Rectal smooth muscle tissue (tissue), 1 donor: ENCODE data around the gene TMEM238L.
A peak's percentile ranks its signal among the peaks of the same experiment; 100 is the strongest.
"Not testable (repeated sequence)": the region's sequence is repeated elsewhere in the genome, so short reads cannot be mapped to it uniquely, and the experiment has no call there.

Source experiments
- H3K27ac ChIP-seq: one replicate; pipeline ENCODE4 v1.7.0; 2013; ENCODE audit warnings: low read depth, low read length, inconsistent platforms
- H3K27me3 ChIP-seq: one replicate; pipeline ENCODE4 v1.7.0; 2013; ENCODE audit warnings: low read length; ENCODE audit not compliant: control insufficient read depth, insufficient read depth
- H3K36me3 ChIP-seq: one replicate; pipeline ENCODE4 v1.7.0; 2013; ENCODE audit warnings: low read length; ENCODE audit not compliant: control insufficient read depth, insufficient read depth
- H3K4me1 ChIP-seq: one replicate; pipeline ENCODE4 v1.7.0; 2013; ENCODE audit warnings: low read length; ENCODE audit not compliant: control insufficient read depth, insufficient read depth
- H3K4me3 ChIP-seq: one replicate; pipeline ENCODE4 v1.7.0; 2013; ENCODE audit warnings: low read length
- H3K9ac ChIP-seq: one replicate; pipeline ENCODE4 v1.7.0; 2013; ENCODE audit warnings: low read length

TMEM238L gene

GRCh38 chr17:10803830-10804475 is at the start of gene TMEM238L:
Gene TMEM238L (minus strand): TSS chr17:10804099. CDS start chr17:10803963, 136 bp downstream.
- H3K36me3 ChIP-seq, result no peaks in the 10 kb centered on the region
- no peaks in the 10 kb centered on the region for H3K4me1 ChIP-seq
- H3K9ac ChIP-seq, result peak within 1 kb of the TSS; percentile 74
- no peak within 1 kb of the TSS for H3K27ac ChIP-seq
- peak within 1 kb of the TSS; percentile 75 for H3K4me3 ChIP-seq
- no peaks in the 10 kb centered on the region for H3K27me3 ChIP-seq

GRCh38 chr17:10846636-10847035 is 42.7 kb upstream of the TMEM238L start:
- H3K9ac ChIP-seq, H3K4me3 ChIP-seq, H3K4me1 ChIP-seq, H3K36me3 ChIP-seq, H3K27me3 ChIP-seq, H3K27ac ChIP-seq: not testable (repeated sequence)

- H3K4me1 ChIP-seq, result no peaks in the 10 kb centered on the region
- H3K36me3 ChIP-seq, result peaks cover 2% of the 10 kb centered on the region
- no peak overlapping the region for H3K27ac ChIP-seq
- no peak overlapping the region for H3K4me3 ChIP-seq
- no peak overlapping the region for H3K9ac ChIP-seq
- H3K27me3 ChIP-seq, result no peaks in the 10 kb centered on the region
Observed at GRCh38 chr17:10845388-10845751, 41.5 kb upstream of the TMEM238L start.

- Histone ChIP-seq H3K4me1 (no peaks in the 10 kb centered on the region), H3K27ac (no peak overlapping the region), H3K9ac (peak overlapping the region; percentile 51), H3K36me3 (peaks cover 2% of the 10 kb centered on the region), H3K27me3 (no peaks in the 10 kb centered on the region), H3K4me3 (peak overlapping the region; percentile 74)
Observed at GRCh38 chr17:10844621-10845387, 40.9 kb upstream of the TMEM238L start.

GRCh38 chr17:10843811-10844210 is 39.9 kb upstream of the TMEM238L start:
- Histone ChIP-seq H3K27me3 (no peaks in the 10 kb centered on the region), H3K9ac (peak overlapping the region; percentile 19), H3K27ac (no peak overlapping the region), H3K36me3 (peaks cover 2% of the 10 kb centered on the region), H3K4me1 (no peaks in the 10 kb centered on the region), H3K4me3 (peak overlapping the region; percentile 74)

GRCh38 chr17:10842658-10843057 is 38.8 kb upstream of the TMEM238L start:
- no peaks in the 10 kb centered on the region for H3K4me1 ChIP-seq
- peaks cover 1% of the 10 kb centered on the region for H3K36me3 ChIP-seq
- H3K27ac ChIP-seq, result no peak overlapping the region
- no peak overlapping the region for H3K9ac ChIP-seq
- H3K27me3 ChIP-seq, result no peaks in the 10 kb centered on the region
- no peak overlapping the region for H3K4me3 ChIP-seq

- no peak overlapping the region for H3K27ac ChIP-seq
- H3K4me3 ChIP-seq, result no peak overlapping the region
- H3K27me3 ChIP-seq, result no peaks in the 10 kb centered on the region
- no peak overlapping the region for H3K9ac ChIP-seq
- H3K36me3 ChIP-seq, result no peaks in the 10 kb centered on the region
- H3K4me1 ChIP-seq, result no peaks in the 10 kb centered on the region
Observed at GRCh38 chr17:10838682-10839081, 34.8 kb upstream of the TMEM238L start.

- H3K27me3 ChIP-seq, result no peaks in the 10 kb centered on the region
- H3K27ac ChIP-seq, result no peak within 1 kb of the TSS
- no peak within 1 kb of the TSS for H3K4me3 ChIP-seq
- no peaks in the 10 kb centered on the region for H3K4me1 ChIP-seq
- H3K36me3 ChIP-seq, result no peaks in the 10 kb centered on the region
- no peak within 1 kb of the TSS for H3K9ac ChIP-seq
Observed at GRCh38 chr17:10837921-10838320, 34.0 kb upstream of the TMEM238L start, which contains the start of gene PIRT. Gene PIRT (minus strand): TSS chr17:10838087. CDS start chr17:10825645, 12,442 bp downstream.

GRCh38 chr17:10836966-10837590 is 33.2 kb upstream of the TMEM238L start:
- Histone ChIP-seq H3K9ac (no peak overlapping the region), H3K27ac (no peak overlapping the region), H3K36me3 (no peaks in the 10 kb centered on the region), H3K27me3 (no peaks in the 10 kb centered on the region), H3K4me3 (no peak overlapping the region), H3K4me1 (no peaks in the 10 kb centered on the region)

- no peaks in the 10 kb centered on the region for H3K27me3 ChIP-seq
- H3K27ac ChIP-seq, result no peak overlapping the region
- no peaks in the 10 kb centered on the region for H3K4me1 ChIP-seq
- H3K36me3 ChIP-seq, result no peaks in the 10 kb centered on the region
- H3K9ac ChIP-seq, result no peak overlapping the region
- H3K4me3 ChIP-seq, result no peak overlapping the region
Observed at GRCh38 chr17:10836145-10836544, 32.2 kb upstream of the TMEM238L start.

- no peak overlapping the region for H3K27ac ChIP-seq
- no peak overlapping the region for H3K4me3 ChIP-seq
- H3K9ac ChIP-seq, result no peak overlapping the region
- H3K4me1 ChIP-seq, result no peaks in the 10 kb centered on the region
- no peaks in the 10 kb centered on the region for H3K27me3 ChIP-seq
- H3K36me3 ChIP-seq, result no peaks in the 10 kb centered on the region
Observed at GRCh38 chr17:10831696-10832095, 27.8 kb upstream of the TMEM238L start.

- no peak overlapping the region for H3K27ac ChIP-seq
- H3K27me3 ChIP-seq, result no peaks in the 10 kb centered on the region
- H3K36me3 ChIP-seq, result no peaks in the 10 kb centered on the region
- H3K4me3 ChIP-seq, result no peak overlapping the region
- no peaks in the 10 kb centered on the region for H3K4me1 ChIP-seq
- no peak overlapping the region for H3K9ac ChIP-seq
Observed at GRCh38 chr17:10827898-10828552, 24.1 kb upstream of the TMEM238L start.
